Measurements from ENCODE around the gene DNASE1.
A peak's percentile ranks its signal among the peaks of the same experiment; 100 is the strongest.
"Not testable (repeated sequence)": the region's sequence is repeated elsewhere in the genome, so short reads cannot be mapped to it uniquely, and the experiment has no call there.

The DNASE1 gene, protein sequence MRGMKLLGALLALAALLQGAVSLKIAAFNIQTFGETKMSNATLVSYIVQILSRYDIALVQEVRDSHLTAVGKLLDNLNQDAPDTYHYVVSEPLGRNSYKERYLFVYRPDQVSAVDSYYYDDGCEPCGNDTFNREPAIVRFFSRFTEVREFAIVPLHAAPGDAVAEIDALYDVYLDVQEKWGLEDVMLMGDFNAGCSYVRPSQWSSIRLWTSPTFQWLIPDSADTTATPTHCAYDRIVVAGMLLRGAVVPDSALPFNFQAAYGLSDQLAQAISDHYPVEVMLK

DNA sequence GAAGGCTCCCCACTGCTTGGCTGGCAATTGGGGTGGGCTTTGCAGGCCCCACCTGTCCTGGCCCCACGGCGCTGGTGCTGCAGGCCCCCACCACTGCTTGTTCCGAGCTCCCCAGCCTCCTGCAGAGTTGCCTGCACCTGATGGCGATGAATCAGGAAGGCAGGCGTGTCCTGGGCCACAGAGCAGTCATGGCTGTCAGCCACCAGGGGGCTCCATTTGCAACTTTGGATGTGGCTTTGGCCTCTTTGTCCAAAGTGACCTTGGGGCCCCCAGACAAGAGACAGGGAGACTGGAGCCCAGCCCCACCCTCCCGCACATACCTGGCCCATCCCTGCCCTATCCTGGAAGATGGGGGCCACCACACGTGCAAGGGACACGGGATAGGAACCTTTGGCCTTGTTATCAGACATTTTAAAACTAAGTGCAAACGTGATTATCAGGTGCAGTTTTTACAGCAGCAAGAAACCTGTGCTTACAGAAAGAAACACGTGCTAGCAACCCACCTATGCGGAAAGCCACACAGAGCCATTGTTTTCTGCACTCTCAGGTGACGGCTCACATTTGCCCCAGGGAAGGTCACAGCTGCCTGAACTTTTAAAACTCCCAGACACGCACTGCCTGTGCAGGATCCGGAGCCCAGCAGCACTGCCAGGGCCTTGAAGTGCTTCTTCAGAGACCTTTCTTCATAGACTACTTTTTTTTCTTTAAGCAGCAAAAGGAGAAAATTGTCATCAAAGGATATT, at the start of gene DNASE1:
Gene DNASE1 (plus strand): TSS at position 443 of the 743 bp plus-strand sequence. CDS start 683 bp downstream, outside the sequence.
- no peak for DNase-seq (ENCODE audit: extremely low read depth, low read depth)
- TF ChIP-seq, protein P1, sequence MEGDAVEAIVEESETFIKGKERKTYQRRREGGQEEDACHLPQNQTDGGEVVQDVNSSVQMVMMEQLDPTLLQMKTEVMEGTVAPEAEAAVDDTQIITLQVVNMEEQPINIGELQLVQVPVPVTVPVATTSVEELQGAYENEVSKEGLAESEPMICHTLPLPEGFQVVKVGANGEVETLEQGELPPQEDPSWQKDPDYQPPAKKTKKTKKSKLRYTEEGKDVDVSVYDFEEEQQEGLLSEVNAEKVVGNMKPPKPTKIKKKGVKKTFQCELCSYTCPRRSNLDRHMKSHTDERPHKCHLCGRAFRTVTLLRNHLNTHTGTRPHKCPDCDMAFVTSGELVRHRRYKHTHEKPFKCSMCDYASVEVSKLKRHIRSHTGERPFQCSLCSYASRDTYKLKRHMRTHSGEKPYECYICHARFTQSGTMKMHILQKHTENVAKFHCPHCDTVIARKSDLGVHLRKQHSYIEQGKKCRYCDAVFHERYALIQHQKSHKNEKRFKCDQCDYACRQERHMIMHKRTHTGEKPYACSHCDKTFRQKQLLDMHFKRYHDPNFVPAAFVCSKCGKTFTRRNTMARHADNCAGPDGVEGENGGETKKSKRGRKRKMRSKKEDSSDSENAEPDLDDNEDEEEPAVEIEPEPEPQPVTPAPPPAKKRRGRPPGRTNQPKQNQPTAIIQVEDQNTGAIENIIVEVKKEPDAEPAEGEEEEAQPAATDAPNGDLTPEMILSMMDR (IDR thresholded peaks at IDR 0.05; ENCODE audit: low read depth, low read length, missing control alignments), result peak; percentile 79
- no peak within 1 kb of the TSS for H3K4me3 ChIP-seq (replicated peaks; ENCODE audit: low read depth, low read length)

DNA sequence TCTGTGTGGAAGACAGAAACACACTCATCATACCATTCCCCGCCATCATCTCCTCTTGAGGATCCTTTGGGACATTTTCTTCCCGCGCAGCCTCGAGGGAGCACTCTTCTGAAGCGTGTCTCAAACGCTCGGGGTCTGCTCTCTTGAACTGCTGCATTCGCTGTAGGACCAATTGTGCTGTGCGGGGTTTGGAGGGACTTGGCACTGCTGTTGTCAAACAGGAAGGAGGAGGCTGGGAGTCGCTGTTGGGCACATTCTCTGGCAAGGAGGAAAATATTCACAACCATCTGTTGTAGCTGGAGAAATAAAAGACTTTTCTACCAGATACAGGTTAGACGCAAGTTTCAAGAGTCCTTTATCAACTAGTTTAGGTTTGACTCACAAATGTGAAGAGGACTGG, 48.0 kb upstream of the DNASE1 start:
- no peak for DNase-seq (ENCODE audit: extremely low read depth, low read depth)
- TF ChIP-seq, protein P1 (IDR thresholded peaks at IDR 0.05; ENCODE audit: low read depth, low read length, missing control alignments), result no peak
- H3K4me3 ChIP-seq (replicated peaks; ENCODE audit: low read depth, low read length), result no peak overlapping the region

DNA sequence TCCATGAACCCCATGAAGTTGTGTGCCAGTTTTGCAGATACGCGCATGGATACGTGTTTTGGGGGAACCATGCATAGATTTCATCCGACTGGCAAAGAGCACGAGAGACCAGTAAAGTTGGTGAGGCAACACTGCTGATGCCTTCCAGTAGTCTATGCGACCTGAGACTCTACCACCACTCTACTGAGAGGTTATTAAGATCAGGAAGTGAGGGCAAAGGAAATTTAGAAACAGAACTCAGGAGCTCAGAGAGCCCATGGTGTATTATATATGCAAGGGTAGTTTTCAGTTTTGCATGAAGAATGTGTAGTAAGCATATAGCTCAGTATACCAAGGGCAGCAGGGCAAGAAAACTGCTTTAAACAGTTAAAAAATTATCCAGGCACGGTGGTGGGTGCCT, 47.3 kb upstream of the DNASE1 start:
- TF ChIP-seq, protein P1 (IDR thresholded peaks at IDR 0.05; ENCODE audit: low read depth, low read length, missing control alignments), result no peak
- DNase-seq (ENCODE audit: extremely low read depth, low read depth), result no peak
- no peak overlapping the region for H3K4me3 ChIP-seq (replicated peaks; ENCODE audit: low read depth, low read length)

DNA sequence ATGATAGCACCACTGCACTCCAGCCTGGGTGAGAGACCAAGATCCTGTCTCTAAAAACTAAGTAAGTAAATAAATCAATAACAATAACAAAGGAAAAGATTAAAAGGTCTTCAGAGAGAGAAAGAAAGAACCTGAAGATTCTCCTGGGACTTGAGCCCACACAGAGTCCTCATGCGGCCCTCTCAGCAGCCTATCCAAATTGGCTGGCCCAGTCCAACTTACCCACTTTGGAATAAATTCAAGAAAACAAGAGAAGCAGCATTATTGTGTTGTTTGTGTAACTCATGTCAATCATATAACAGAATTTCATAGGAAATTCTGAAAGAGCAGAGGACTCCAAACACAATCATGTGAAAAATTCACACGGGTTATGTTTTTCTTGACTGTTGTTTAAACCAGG, 46.9 kb upstream of the DNASE1 start:
- DNase-seq (ENCODE audit: extremely low read depth, low read depth), result no peak
- TF ChIP-seq, protein P1 (IDR thresholded peaks at IDR 0.05; ENCODE audit: low read depth, low read length, missing control alignments), result no peak
- no peak overlapping the region for H3K4me3 ChIP-seq (replicated peaks; ENCODE audit: low read depth, low read length)

DNA sequence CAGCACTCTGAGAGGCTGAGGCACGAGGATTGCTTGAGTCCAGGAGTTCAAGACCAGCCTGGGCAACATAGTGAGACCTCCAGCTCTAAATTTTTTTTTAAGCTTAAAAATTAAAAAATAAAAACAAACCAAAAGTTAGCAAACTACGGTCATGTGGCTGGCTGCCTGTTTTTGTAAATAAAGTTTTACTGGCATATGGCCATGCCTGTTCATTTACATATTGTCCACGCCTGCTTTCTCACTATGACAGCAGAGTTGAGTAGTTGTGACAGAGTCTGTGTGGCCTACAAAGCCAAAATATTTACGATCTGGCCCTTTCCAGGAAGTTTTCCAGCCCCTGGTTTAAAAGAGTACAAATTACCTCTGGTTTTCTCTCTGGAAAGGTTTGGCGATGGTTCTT, 46.4 kb upstream of the DNASE1 start:
- DNase-seq (ENCODE audit: extremely low read depth, low read depth), result no peak
- no peak overlapping the region for H3K4me3 ChIP-seq (replicated peaks; ENCODE audit: low read depth, low read length)
- TF ChIP-seq, protein P1 (IDR thresholded peaks at IDR 0.05; ENCODE audit: low read depth, low read length, missing control alignments), result no peak

DNA sequence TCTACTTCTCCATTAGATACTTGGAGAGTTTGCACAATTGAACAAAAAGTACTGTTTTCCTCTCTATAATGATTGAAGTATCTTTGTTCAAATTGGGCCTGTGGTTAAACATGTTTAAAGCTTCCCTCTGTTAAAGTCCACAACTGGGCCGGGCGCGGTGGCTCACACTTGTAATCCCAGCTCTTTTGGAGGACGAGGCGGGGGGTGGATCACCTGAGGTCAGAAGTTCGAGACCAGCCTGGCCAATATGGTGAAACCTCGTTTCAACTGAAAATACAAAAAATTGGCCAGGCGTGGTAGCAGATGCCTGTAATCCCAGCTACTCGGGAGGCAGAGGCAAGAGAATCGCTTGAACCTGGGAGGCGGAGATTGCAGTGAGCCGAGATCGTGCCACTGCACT, 45.5 kb upstream of the DNASE1 start:
- not testable (repeated sequence) for H3K4me3 ChIP-seq (replicated peaks; ENCODE audit: low read depth, low read length); DNase-seq (ENCODE audit: extremely low read depth, low read depth)

DNA sequence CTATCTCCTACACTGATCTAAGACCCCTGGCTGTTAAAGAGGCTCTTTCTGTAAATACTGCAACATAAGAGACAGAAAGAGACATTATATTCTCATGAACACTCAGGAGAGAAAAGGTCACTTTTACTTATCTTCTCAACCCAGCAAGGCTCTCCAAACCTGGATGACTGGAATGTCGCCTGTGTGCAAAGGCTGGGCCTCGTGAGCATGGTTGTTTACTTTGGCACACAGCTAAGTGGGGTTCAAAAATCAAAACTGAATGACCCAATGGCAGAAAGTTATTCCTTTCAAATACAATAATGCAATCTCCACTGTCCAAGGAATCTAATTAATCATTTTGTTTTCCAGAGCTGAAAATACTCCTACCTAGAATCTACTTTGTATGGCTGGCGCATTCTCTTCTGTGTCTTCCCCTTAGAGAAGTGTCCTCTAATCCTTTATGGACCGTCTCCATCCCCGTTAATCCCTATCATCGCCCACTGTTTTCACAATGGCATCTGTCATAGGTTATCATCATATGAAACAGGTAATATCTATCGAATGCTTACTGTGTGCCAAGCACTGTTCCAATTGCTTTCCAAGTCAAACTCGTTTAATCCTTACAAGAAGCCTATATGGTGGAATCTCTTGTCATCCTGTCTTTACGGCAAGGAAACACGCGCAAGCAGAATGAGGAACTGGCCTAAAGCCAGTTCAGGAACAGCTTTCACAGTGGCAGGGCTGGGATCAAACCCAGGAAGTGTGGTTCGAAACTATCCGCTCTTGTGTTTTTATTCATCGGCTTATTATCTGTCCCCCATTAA, 44.4 kb upstream of the DNASE1 start:
- H3K4me3 ChIP-seq (replicated peaks; ENCODE audit: low read depth, low read length), result peak overlapping the region; percentile 74
- DNase-seq (ENCODE audit: extremely low read depth, low read depth), result no peak
- TF ChIP-seq, protein P1 (IDR thresholded peaks at IDR 0.05; ENCODE audit: low read depth, low read length, missing control alignments), result no peak
